Measurements from ENCODE around the gene GTF2A2. TPM values are rescaled to one million over a fixed set of nuclear protein-coding genes. Genes with fewer than 3 reads are reported as not detected.
A peak's percentile ranks its signal among the peaks of the same experiment; 100 is the strongest.

The GTF2A2 gene
- total RNA-seq, 2 experiments from 2014 or later, result 167 to 173 TPM

DNA sequence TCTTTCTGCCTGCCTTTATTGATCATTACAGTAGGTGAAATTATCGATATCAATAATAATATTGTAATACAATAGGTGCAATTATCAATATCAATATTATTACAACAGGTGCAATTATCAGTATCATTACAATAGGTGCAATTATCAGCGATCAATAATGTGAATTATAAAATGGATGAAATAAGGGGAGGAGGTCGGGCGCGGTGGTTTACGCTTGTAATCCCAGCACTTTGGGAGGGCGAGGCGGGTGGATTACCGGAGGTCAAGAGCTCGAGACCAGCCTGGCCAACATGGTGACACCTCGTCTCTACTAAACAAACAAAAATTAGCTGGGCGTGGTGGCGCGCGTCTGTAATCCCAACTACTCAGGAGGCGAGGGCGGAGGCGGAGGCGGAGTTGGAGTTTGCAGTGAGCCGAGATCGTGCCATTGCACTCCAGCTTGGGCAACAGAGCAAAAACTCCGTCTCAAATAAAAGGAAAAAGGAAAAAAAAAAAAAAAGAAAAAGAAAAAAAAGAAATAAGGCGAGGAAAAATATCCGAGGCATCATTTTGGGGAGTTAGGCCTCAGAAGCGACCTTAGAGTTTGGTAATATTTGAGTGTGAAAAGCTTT lies 32.4 kb upstream of the GTF2A2 start:
- peaks cover 19% of the 10 kb centered on the region for H3K36me3 Mint-ChIP-seq (ENCODE audit: low read depth)
- peaks cover 38% of the 10 kb centered on the region for H3K4me1 Mint-ChIP-seq (ENCODE audit: low read depth)
- intact Hi-C loops (cut with micrococcal nuclease), result no loop called here
- no peaks in the 10 kb centered on the region for H3K9me3 Mint-ChIP-seq
- ATAC-seq (peak; percentile 19), DNase-seq (peak; percentile 79)
- no peak for TF ChIP-seq CTCF (IDR thresholded peaks at IDR 0.05)
- peak overlapping the region; percentile 96 for H3K27ac Mint-ChIP-seq
- ChIA-PET CTCF (interaction anchor here (1.1 to 3.8 kb wide), 3 partner anchors 19 to 637 kb away, joined by 3 to 27 read pairs (median 12); no protein-coding TSS in a partner anchor), POLR2A (interaction anchor here (0.8 to 0.9 kb wide), 2 partner anchors 10 to 860 kb away, joined by 3 read pairs; no protein-coding TSS in a partner anchor)
- H3K27me3 Mint-ChIP-seq, result no peaks in the 10 kb centered on the region
- H3K4me3 Mint-ChIP-seq, result peak overlapping the region; percentile 85

- ChIA-PET POLR2A (interaction anchor here (0.8 to 0.9 kb wide), 2 partner anchors 9 to 861 kb away, joined by 3 read pairs; no protein-coding TSS in a partner anchor), CTCF (interaction anchor here (1.1 to 3.8 kb wide), 3 partner anchors 18 to 638 kb away, joined by 3 to 27 read pairs (median 12); no protein-coding TSS in a partner anchor)
- Mint-ChIP-seq H3K9me3 (no peaks in the 10 kb centered on the region), H3K4me1 (ENCODE audit: low read depth) (peaks cover 44% of the 10 kb centered on the region), H3K36me3 (ENCODE audit: low read depth) (peaks cover 20% of the 10 kb centered on the region), H3K27me3 (no peaks in the 10 kb centered on the region), H3K4me3 (peak within 1 kb of the TSS; percentile 85), H3K27ac (peak within 1 kb of the TSS; percentile 96)
- ATAC-seq, result peak; percentile 90
- DNase-seq, result peak; percentile 99
- TF ChIP-seq CTCF (IDR thresholded peaks at IDR 0.05), result no peak
- intact Hi-C loops (cut with micrococcal nuclease), result no loop called here
These were observed 31.7 kb upstream of the GTF2A2 start, which contains the start of gene BNIP2 for GRCh38 chr15:59688782-59689625. Gene BNIP2, minus strand, starts transcription at chr15:59689320. Its CDS starts 6,863 bp downstream, at chr15:59682457.

DNA sequence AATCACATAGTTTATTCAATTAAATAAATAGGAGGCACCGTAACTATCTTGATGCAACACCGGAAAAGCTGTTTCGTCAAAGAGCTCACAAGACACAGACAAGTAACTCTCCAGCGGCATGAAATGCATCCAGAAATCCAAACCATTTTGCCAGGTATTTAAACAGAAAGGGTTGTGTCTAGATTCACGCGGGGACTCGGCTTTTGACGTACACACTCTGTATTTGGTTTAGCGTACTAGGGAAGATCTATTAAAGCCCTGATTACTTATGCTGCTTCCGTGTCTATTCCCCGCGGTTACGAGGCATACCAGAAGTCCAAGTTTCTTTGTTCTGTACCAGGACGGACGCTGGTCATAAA lies 31.1 kb upstream of the GTF2A2 start:
- Mint-ChIP-seq H3K27ac (peak overlapping the region; percentile 96), H3K36me3 (ENCODE audit: low read depth) (peaks cover 20% of the 10 kb centered on the region), H3K27me3 (no peaks in the 10 kb centered on the region), H3K9me3 (no peaks in the 10 kb centered on the region), H3K4me3 (peak overlapping the region; percentile 85), H3K4me1 (ENCODE audit: low read depth) (peaks cover 47% of the 10 kb centered on the region)
- POLR2A ChIA-PET, result interaction anchor here (0.6 to 1.0 kb wide), 2 partner anchors 10 to 754 kb away, joined by 3 read pairs; no protein-coding TSS in a partner anchor
- peak; percentile 24 for DNase-seq
- no peak for TF ChIP-seq CTCF (IDR thresholded peaks at IDR 0.05)
- CTCF ChIA-PET, result no interaction called here
- ATAC-seq, result no peak
- intact Hi-C loops (cut with micrococcal nuclease), result no loop called here

- peak; percentile 42 for DNase-seq
- Mint-ChIP-seq H3K27ac (peak overlapping the region; percentile 96), H3K4me3 (peak overlapping the region; percentile 85), H3K9me3 (no peaks in the 10 kb centered on the region), H3K27me3 (no peaks in the 10 kb centered on the region), H3K36me3 (ENCODE audit: low read depth) (peaks cover 25% of the 10 kb centered on the region), H3K4me1 (ENCODE audit: low read depth) (peaks cover 51% of the 10 kb centered on the region)
- no peak for TF ChIP-seq CTCF (IDR thresholded peaks at IDR 0.05)
- POLR2A ChIA-PET, result interaction anchor here (0.6 to 1.0 kb wide), 2 partner anchors 9 to 753 kb away, joined by 3 read pairs; no protein-coding TSS in a partner anchor
- CTCF ChIA-PET, result no interaction called here
- peak; percentile 35 for ATAC-seq
- intact Hi-C loops (cut with micrococcal nuclease), result no loop called here
These were observed 30.5 kb upstream of the GTF2A2 start for GRCh38 chr15:59687836-59688235.
